ENCODE measurements around the gene SRSF10. TPM values are rescaled to one million over a fixed set of nuclear protein-coding genes. Genes with fewer than 3 reads are reported as not detected.
A peak's percentile ranks its signal among the peaks of the same experiment; 100 is the strongest.

The SRSF10 gene
- total and polyA plus RNA-seq, 9 of the 15 experiments (the other 6 are each of a cell fraction or from before 2014, with no cell fraction given): 154 to 264 (median 205) TPM

DNA sequence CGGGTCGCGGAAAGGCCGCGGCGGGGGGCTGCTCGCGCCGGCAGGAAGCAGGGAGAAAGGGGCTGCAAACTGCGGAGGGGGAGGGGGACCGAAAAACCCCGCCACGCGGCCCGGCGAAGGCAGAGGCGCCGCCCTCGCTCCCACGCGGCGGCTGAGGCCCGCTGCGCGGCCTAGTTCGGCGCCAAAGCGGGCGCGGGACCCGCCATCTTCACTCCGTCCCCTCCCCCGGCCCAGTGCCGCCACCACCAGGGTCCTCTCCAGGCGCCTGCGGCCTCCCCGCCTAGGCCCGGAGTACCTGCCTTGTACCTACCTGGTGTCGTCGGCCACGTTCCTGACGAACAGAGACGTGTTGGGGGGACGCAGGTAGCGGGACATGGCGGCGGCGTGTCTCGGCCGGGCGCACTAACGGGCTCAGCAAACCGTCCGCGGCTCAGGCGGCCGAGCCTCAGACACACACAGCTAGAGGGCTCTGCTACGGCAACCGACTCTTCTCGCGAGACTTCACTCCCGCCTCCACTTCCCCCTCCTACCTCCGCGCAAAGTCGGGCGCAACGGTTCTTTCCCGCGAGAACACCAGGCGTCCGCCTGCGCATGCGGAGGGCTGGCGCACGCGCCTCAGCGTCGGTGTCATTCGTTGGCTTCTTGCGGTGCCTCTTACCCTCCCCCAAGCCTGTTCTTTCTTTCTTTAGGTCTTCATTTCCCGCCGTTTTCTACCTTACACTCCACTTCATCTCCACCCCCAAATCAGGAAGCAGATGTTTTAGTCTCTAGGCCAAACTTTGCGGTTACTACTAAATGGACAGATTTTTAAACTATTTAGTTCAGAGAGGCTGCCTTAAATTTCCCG, at the start of gene SRSF10 (continued):
- TF ChIP-seq SAP30 (IDR thresholded peaks at IDR 0.05; ENCODE audit: borderline replicate concordance, insufficient read depth, low read depth, low read length, poor library complexity, severe bottlenecking) (peak; percentile 91), MYNN (IDR thresholded peaks at IDR 0.05) (0 out of 2 replicates have a peak, but pooled peaks have one; percentile 41), MYNN (CRISPR knock-in tag; IDR thresholded peaks at IDR 0.05) (no peak), BCOR (IDR thresholded peaks at IDR 0.05) (no peak), MEIS2 (IDR thresholded peaks at IDR 0.05; ENCODE audit: partially characterized antibody) (peak; percentile 100), NFE2L1 (tag; IDR thresholded peaks at IDR 0.05; ENCODE audit: borderline replicate concordance, low read depth) (no peak), HMG20B (CRISPR knock-in tag; IDR thresholded peaks at IDR 0.05) (no peak), ZSCAN29 (IDR thresholded peaks at IDR 0.05) (peak; percentile 71; the same call in 1 of the 2 replicates), ZNF668 (CRISPR knock-in tag; IDR thresholded peaks at IDR 0.05) (no peak), GTF2E2 (tag; IDR thresholded peaks at IDR 0.05) (peak; percentile 95), ZBTB9 (CRISPR knock-in tag; IDR thresholded peaks at IDR 0.05) (peak; percentile 60; the same call in 1 of the 2 replicates), PHTF2 (CRISPR knock-in tag; IDR thresholded peaks at IDR 0.05) (no peak), ZBTB7A (IDR thresholded peaks at IDR 0.05; ENCODE audit: borderline replicate concordance, control insufficient read depth, low read depth, low read length) (peak; percentile 93), PCBP2 (IDR thresholded peaks at IDR 0.05; ENCODE audit: low read depth, low read length, poor library complexity, severe bottlenecking) (peak; percentile 89), HEY1 (CRISPR knock-in tag; IDR thresholded peaks at IDR 0.05; ENCODE audit: borderline replicate concordance) (no peak), MTA3 (IDR thresholded peaks at IDR 0.05; ENCODE audit: borderline replicate concordance) (peak; percentile 86)
- TF ChIP-seq, protein P1, sequence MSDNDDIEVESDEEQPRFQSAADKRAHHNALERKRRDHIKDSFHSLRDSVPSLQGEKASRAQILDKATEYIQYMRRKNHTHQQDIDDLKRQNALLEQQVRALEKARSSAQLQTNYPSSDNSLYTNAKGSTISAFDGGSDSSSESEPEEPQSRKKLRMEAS (CRISPR knock-in tag; IDR thresholded peaks at IDR 0.05): peak; percentile 94
- TF ChIP-seq, protein P2, sequence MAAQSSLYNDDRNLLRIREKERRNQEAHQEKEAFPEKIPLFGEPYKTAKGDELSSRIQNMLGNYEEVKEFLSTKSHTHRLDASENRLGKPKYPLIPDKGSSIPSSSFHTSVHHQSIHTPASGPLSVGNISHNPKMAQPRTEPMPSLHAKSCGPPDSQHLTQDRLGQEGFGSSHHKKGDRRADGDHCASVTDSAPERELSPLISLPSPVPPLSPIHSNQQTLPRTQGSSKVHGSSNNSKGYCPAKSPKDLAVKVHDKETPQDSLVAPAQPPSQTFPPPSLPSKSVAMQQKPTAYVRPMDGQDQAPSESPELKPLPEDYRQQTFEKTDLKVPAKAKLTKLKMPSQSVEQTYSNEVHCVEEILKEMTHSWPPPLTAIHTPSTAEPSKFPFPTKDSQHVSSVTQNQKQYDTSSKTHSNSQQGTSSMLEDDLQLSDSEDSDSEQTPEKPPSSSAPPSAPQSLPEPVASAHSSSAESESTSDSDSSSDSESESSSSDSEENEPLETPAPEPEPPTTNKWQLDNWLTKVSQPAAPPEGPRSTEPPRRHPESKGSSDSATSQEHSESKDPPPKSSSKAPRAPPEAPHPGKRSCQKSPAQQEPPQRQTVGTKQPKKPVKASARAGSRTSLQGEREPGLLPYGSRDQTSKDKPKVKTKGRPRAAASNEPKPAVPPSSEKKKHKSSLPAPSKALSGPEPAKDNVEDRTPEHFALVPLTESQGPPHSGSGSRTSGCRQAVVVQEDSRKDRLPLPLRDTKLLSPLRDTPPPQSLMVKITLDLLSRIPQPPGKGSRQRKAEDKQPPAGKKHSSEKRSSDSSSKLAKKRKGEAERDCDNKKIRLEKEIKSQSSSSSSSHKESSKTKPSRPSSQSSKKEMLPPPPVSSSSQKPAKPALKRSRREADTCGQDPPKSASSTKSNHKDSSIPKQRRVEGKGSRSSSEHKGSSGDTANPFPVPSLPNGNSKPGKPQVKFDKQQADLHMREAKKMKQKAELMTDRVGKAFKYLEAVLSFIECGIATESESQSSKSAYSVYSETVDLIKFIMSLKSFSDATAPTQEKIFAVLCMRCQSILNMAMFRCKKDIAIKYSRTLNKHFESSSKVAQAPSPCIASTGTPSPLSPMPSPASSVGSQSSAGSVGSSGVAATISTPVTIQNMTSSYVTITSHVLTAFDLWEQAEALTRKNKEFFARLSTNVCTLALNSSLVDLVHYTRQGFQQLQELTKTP (IDR thresholded peaks at IDR 0.05; ENCODE audit: low read depth in 1 of 2, partially characterized antibody in 2 of 2): peak; percentile 73 to 85
- TF ChIP-seq, protein P3, sequence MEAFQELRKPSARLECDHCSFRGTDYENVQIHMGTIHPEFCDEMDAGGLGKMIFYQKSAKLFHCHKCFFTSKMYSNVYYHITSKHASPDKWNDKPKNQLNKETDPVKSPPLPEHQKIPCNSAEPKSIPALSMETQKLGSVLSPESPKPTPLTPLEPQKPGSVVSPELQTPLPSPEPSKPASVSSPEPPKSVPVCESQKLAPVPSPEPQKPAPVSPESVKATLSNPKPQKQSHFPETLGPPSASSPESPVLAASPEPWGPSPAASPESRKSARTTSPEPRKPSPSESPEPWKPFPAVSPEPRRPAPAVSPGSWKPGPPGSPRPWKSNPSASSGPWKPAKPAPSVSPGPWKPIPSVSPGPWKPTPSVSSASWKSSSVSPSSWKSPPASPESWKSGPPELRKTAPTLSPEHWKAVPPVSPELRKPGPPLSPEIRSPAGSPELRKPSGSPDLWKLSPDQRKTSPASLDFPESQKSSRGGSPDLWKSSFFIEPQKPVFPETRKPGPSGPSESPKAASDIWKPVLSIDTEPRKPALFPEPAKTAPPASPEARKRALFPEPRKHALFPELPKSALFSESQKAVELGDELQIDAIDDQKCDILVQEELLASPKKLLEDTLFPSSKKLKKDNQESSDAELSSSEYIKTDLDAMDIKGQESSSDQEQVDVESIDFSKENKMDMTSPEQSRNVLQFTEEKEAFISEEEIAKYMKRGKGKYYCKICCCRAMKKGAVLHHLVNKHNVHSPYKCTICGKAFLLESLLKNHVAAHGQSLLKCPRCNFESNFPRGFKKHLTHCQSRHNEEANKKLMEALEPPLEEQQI (IDR thresholded peaks at IDR 0.05): peak; percentile 48; the same call in 1 of the 2 replicates

All from K562 (cell line).